H1 (cell line): ENCODE measurements around the gene LEPR. TPM values are rescaled to one million over a fixed set of nuclear protein-coding genes. Genes with fewer than 3 reads are reported as not detected.

Source experiments
- USF2 ChIP-seq: IDR thresholded peaks from 2 replicates; pipeline ENCODE4 v1.6.1; 2011; ENCODE audit warnings: low read length, improper control_type of control experiment
- polyA plus RNA-seq, 7 experiments: library from polyadenylated mRNA; depleted of rRNA in 3 of 7; stranded (reverse) in 5 of 7; unstranded in 2 of 7; fragments of >200 nt in 5 of 7; fragments of 200-250 nt in 2 of 7; gene quantifications; 1 replicate in 5 of 7; 2 replicates in 1 of 7; 4 replicates in 1 of 7; pipeline versions ENCODE4 v1.2.1 to v1.2.3, GENCODE V29; 2011 to 2013; ENCODE audit warnings: missing spikeins in 2 of 7, mixed read lengths in 2 of 7
- total RNA-seq: library from RNA; stranded (reverse); fragmentation: NEBNext Ultra II Directional; extraction: Animal tissue kit (Norgen Biotek cat#: 25700); gene quantifications from 2 replicates; pipeline ENCODE4 v1.2.1, GENCODE V29; 2021

The LEPR gene
- total and polyA plus RNA-seq, 2 of the 8 experiments (the other 6 are each of a cell fraction or from before 2014, with no cell fraction given) = 1.3 to 3.9 TPM

GRCh38 chr1:65440322-65440900, 19.9 kb downstream of the LEPR start (continued):
- TF ChIP-seq USF2 = no peak
- TF ChIP-seq, all 59 proteins: peak for 0
